GM08714 (cell line): ENCODE results near the gene SSU72.
"Not testable (repeated sequence)": the region's sequence is repeated elsewhere in the genome, so short reads cannot be mapped to it uniquely, and the experiment has no call there.

Source experiments
- H3K4me3 ChIP-seq: fragments of 200-500 bp; sonication (Bioruptor generic); 2 replicates; pipeline ENCODE4 v1.5.1; 2014; ENCODE audit warnings: mild to moderate bottlenecking, low read length, inconsistent platforms
- ZNF274 ChIP-seq: IDR thresholded peaks from 2 replicates; pipeline ENCODE4 v1.6.1; 2012; ENCODE audit warnings: mild to moderate bottlenecking, low read depth, low read length

The SSU72 gene

GRCh38 chr1:1540090-1540817, 34.4 kb downstream of the SSU72 start, which contains the start of gene TMEM240:
Gene TMEM240 (minus strand): TSS chr1:1540624. CDS start chr1:1540346, 278 bp downstream.
- no peak within 1 kb of the TSS for H3K4me3 ChIP-seq
- TF ChIP-seq ZNF274 = no peak

GRCh38 chr1:1539310-1540089, 35.2 kb downstream of the SSU72 start:
- H3K4me3 ChIP-seq = no peak overlapping the region
- TF ChIP-seq ZNF274 = no peak

- TF ChIP-seq ZNF274 = no peak
- no peak overlapping the region for H3K4me3 ChIP-seq
Measured at GRCh38 chr1:1538989-1539309, 35.7 kb downstream of the SSU72 start.

- no peak overlapping the region for H3K4me3 ChIP-seq
- no peak for TF ChIP-seq ZNF274
Measured at GRCh38 chr1:1538334-1538733, 36.3 kb downstream of the SSU72 start.

GRCh38 chr1:1537626-1538250, 36.9 kb downstream of the SSU72 start:
- H3K4me3 ChIP-seq = no peak overlapping the region
- no peak for TF ChIP-seq ZNF274

- no peak overlapping the region for H3K4me3 ChIP-seq
- no peak for TF ChIP-seq ZNF274
Measured at GRCh38 chr1:1536938-1537546, 37.6 kb downstream of the SSU72 start.

- TF ChIP-seq ZNF274 = no peak
- H3K4me3 ChIP-seq = no peak overlapping the region
Measured at GRCh38 chr1:1536019-1536937, 38.4 kb downstream of the SSU72 start.

GRCh38 chr1:1535201-1536018, 39.3 kb downstream of the SSU72 start:
- TF ChIP-seq ZNF274 = no peak
- H3K4me3 ChIP-seq = no peak overlapping the region

GRCh38 chr1:1534401-1535154, 40.1 kb downstream of the SSU72 start:
- no peak overlapping the region for H3K4me3 ChIP-seq

GRCh38 chr1:1533894-1534291, 40.8 kb downstream of the SSU72 start:
- H3K4me3 ChIP-seq = not testable (repeated sequence)

More at GRCh38 chr1:1534401-1535154, 40.1 kb downstream of the SSU72 start:
- no peak for TF ChIP-seq ZNF274

- H3K4me3 ChIP-seq = not testable (repeated sequence)
Measured at GRCh38 chr1:1533176-1533893, 41.3 kb downstream of the SSU72 start.

GRCh38 chr1:1531947-1532346, 42.7 kb downstream of the SSU72 start:
- no peak overlapping the region for H3K4me3 ChIP-seq
- no peak for TF ChIP-seq ZNF274
